ENCODE measurements around the gene MRPL55. TPM values are rescaled to one million over a fixed set of nuclear protein-coding genes. Genes with fewer than 3 reads are reported as not detected.

MRPL55 gene
- total RNA-seq, 1 donor from 2014 or later, result 38.1 TPM

GRCh38 chr1:228152918-228153258, 43.8 kb upstream of the MRPL55 start:
- Histone ChIP-seq H3K9ac (ENCODE audit: low read depth in 1 of 3, low read length in 3 of 3) (no peak overlapping the region), H3K9me3 (ENCODE audit: control insufficient read depth in 3 of 3, low read length in 3 of 3) (no peaks in the 10 kb centered on the region), H3K4me3 (ENCODE audit: low read length in 3 of 3) (no peak overlapping the region), H3K27me3 (ENCODE audit: control insufficient read depth in 3 of 3, insufficient read depth in 3 of 3, low read length in 3 of 3) (peaks cover 8 to 12% (median 10%) of the 10 kb centered on the region in 3 donors), H3K27ac (ENCODE audit: low read depth, low read length) (no peak overlapping the region), H3K36me3 (ENCODE audit: control insufficient read depth in 3 of 3, insufficient read depth in 3 of 3, low read length in 3 of 3) (peaks cover 0 to 7% (median 3%) of the 10 kb centered on the region in 3 donors), H3K4me1 (ENCODE audit: control insufficient read depth in 3 of 3, insufficient read depth in 3 of 3, low read length in 3 of 3) (peaks cover 19 to 31% (median 29%) of the 10 kb centered on the region in 3 donors)

GRCh38 chr1:228152097-228152917, 43.2 kb upstream of the MRPL55 start:
- Histone ChIP-seq H3K9me3 (ENCODE audit: control insufficient read depth in 3 of 3, low read length in 3 of 3) (no peaks in the 10 kb centered on the region), H3K4me1 (ENCODE audit: control insufficient read depth in 3 of 3, insufficient read depth in 3 of 3, low read length in 3 of 3) (peaks cover 19 to 31% (median 29%) of the 10 kb centered on the region in 3 donors), H3K27ac (ENCODE audit: low read depth, low read length) (no peak overlapping the region), H3K4me3 (ENCODE audit: low read length in 3 of 3) (no peak overlapping the region), H3K9ac (ENCODE audit: low read depth in 1 of 3, low read length in 3 of 3) (no peak overlapping the region), H3K27me3 (ENCODE audit: control insufficient read depth in 3 of 3, insufficient read depth in 3 of 3, low read length in 3 of 3) (peaks cover 3 to 8% (median 6%) of the 10 kb centered on the region in 3 donors), H3K36me3 (ENCODE audit: control insufficient read depth in 3 of 3, insufficient read depth in 3 of 3, low read length in 3 of 3) (peaks cover 4 to 12% (median 6%) of the 10 kb centered on the region in 3 donors)

GRCh38 chr1:228151180-228151925, 42.3 kb upstream of the MRPL55 start:
- no peaks in the 10 kb centered on the region for H3K9me3 ChIP-seq (ENCODE audit: control insufficient read depth in 3 of 3, low read length in 3 of 3)
- no peak overlapping the region for H3K4me3 ChIP-seq (ENCODE audit: low read length in 3 of 3)
- H3K36me3 ChIP-seq (ENCODE audit: control insufficient read depth in 3 of 3, insufficient read depth in 3 of 3, low read length in 3 of 3), result peaks cover 13 to 21% (median 15%) of the 10 kb centered on the region in 3 donors
- H3K4me1 ChIP-seq (ENCODE audit: control insufficient read depth in 3 of 3, insufficient read depth in 3 of 3, low read length in 3 of 3), result peaks cover 19 to 31% (median 29%) of the 10 kb centered on the region in 3 donors
- peak overlapping the region; percentile 20 to 62 (median 34) for H3K9ac ChIP-seq (ENCODE audit: low read depth in 1 of 3, low read length in 3 of 3)
- H3K27me3 ChIP-seq (ENCODE audit: control insufficient read depth in 3 of 3, insufficient read depth in 3 of 3, low read length in 3 of 3), result peaks cover 0 to 6% (median 0%) of the 10 kb centered on the region in 3 donors
- H3K27ac ChIP-seq (ENCODE audit: low read depth, low read length), result peak overlapping the region; percentile 47

GRCh38 chr1:228150461-228151179, 41.5 kb upstream of the MRPL55 start:
- Histone ChIP-seq H3K27me3 (ENCODE audit: control insufficient read depth in 3 of 3, insufficient read depth in 3 of 3, low read length in 3 of 3) (no peaks in the 10 kb centered on the region), H3K27ac (ENCODE audit: low read depth, low read length) (peak overlapping the region; percentile 47), H3K4me3 (ENCODE audit: low read length in 3 of 3) (no peak overlapping the region), H3K9ac (ENCODE audit: low read depth in 1 of 3, low read length in 3 of 3) (peak overlapping the region; percentile 20 to 62 (median 34)), H3K9me3 (ENCODE audit: control insufficient read depth in 3 of 3, low read length in 3 of 3) (no peaks in the 10 kb centered on the region), H3K36me3 (ENCODE audit: control insufficient read depth in 3 of 3, insufficient read depth in 3 of 3, low read length in 3 of 3) (peaks cover 17 to 26% (median 20%) of the 10 kb centered on the region in 3 donors), H3K4me1 (ENCODE audit: control insufficient read depth in 3 of 3, insufficient read depth in 3 of 3, low read length in 3 of 3) (peaks cover 19 to 31% (median 29%) of the 10 kb centered on the region in 3 donors)

- peak overlapping the region in 2 of 3 donors; percentile 34 to 62 for H3K9ac ChIP-seq (ENCODE audit: low read depth in 1 of 3, low read length in 3 of 3)
- H3K27ac ChIP-seq (ENCODE audit: low read depth, low read length), result peak overlapping the region; percentile 47
- no peaks in the 10 kb centered on the region for H3K9me3 ChIP-seq (ENCODE audit: control insufficient read depth in 3 of 3, low read length in 3 of 3)
- peak overlapping the region in 1 of 3 donors; percentile 35 for H3K4me3 ChIP-seq (ENCODE audit: low read length in 3 of 3)
- peaks cover 20 to 29% (median 23%) of the 10 kb centered on the region in 3 donors for H3K36me3 ChIP-seq (ENCODE audit: control insufficient read depth in 3 of 3, insufficient read depth in 3 of 3, low read length in 3 of 3)
- H3K27me3 ChIP-seq (ENCODE audit: control insufficient read depth in 3 of 3, insufficient read depth in 3 of 3, low read length in 3 of 3), result no peaks in the 10 kb centered on the region
- H3K4me1 ChIP-seq (ENCODE audit: control insufficient read depth in 3 of 3, insufficient read depth in 3 of 3, low read length in 3 of 3), result peaks cover 19 to 34% (median 29%) of the 10 kb centered on the region in 3 donors
These were observed 41.0 kb upstream of the MRPL55 start for GRCh38 chr1:228150120-228150460.

GRCh38 chr1:228149406-228150119, 40.5 kb upstream of the MRPL55 start, which contains the start of gene GJC2:
TSS of gene GJC2 (plus strand) at chr1:228149930. CDS start at chr1:228157759, 7,829 bp downstream.
- Histone ChIP-seq H3K4me1 (ENCODE audit: control insufficient read depth in 3 of 3, insufficient read depth in 3 of 3, low read length in 3 of 3) (peaks cover 19 to 36% (median 29%) of the 10 kb centered on the region in 3 donors), H3K9me3 (ENCODE audit: control insufficient read depth in 3 of 3, low read length in 3 of 3) (no peaks in the 10 kb centered on the region), H3K9ac (ENCODE audit: low read depth in 1 of 3, low read length in 3 of 3) (peak within 1 kb of the TSS in 2 of 3 donors; percentile 45 to 62), H3K36me3 (ENCODE audit: control insufficient read depth in 3 of 3, insufficient read depth in 3 of 3, low read length in 3 of 3) (peaks cover 20 to 29% (median 23%) of the 10 kb centered on the region in 3 donors), H3K27ac (ENCODE audit: low read depth, low read length) (peak within 1 kb of the TSS; percentile 54), H3K27me3 (ENCODE audit: control insufficient read depth in 3 of 3, insufficient read depth in 3 of 3, low read length in 3 of 3) (no peaks in the 10 kb centered on the region), H3K4me3 (ENCODE audit: low read length in 3 of 3) (peak within 1 kb of the TSS in 1 of 3 donors; percentile 35)

GRCh38 chr1:228148935-228149405, 39.9 kb upstream of the MRPL55 start:
- H3K4me1 ChIP-seq (ENCODE audit: control insufficient read depth in 3 of 3, insufficient read depth in 3 of 3, low read length in 3 of 3), result peaks cover 23 to 42% (median 35%) of the 10 kb centered on the region in 3 donors
- no peaks in the 10 kb centered on the region for H3K27me3 ChIP-seq (ENCODE audit: control insufficient read depth in 3 of 3, insufficient read depth in 3 of 3, low read length in 3 of 3)
- peak overlapping the region; percentile 54 for H3K27ac ChIP-seq (ENCODE audit: low read depth, low read length)
- H3K36me3 ChIP-seq (ENCODE audit: control insufficient read depth in 3 of 3, insufficient read depth in 3 of 3, low read length in 3 of 3), result peaks cover 20 to 29% (median 23%) of the 10 kb centered on the region in 3 donors
- H3K9ac ChIP-seq (ENCODE audit: low read depth in 1 of 3, low read length in 3 of 3), result peak overlapping the region in 1 of 3 donors; percentile 33
- H3K4me3 ChIP-seq (ENCODE audit: low read length in 3 of 3), result no peak overlapping the region
- H3K9me3 ChIP-seq (ENCODE audit: control insufficient read depth in 3 of 3, low read length in 3 of 3), result no peaks in the 10 kb centered on the region

- Histone ChIP-seq H3K4me1 (ENCODE audit: control insufficient read depth in 3 of 3, insufficient read depth in 3 of 3, low read length in 3 of 3) (peaks cover 29 to 48% (median 42%) of the 10 kb centered on the region in 3 donors), H3K27ac (ENCODE audit: low read depth, low read length) (peak overlapping the region; percentile 54), H3K36me3 (ENCODE audit: control insufficient read depth in 3 of 3, insufficient read depth in 3 of 3, low read length in 3 of 3) (peaks cover 20 to 29% (median 23%) of the 10 kb centered on the region in 3 donors)
These were observed 39.2 kb upstream of the MRPL55 start for GRCh38 chr1:228148196-228148861.

More at GRCh38 chr1:228148196-228148861, 39.2 kb upstream of the MRPL55 start:
- Histone ChIP-seq H3K9me3 (ENCODE audit: control insufficient read depth in 3 of 3, low read length in 3 of 3) (no peaks in the 10 kb centered on the region), H3K4me3 (ENCODE audit: low read length in 3 of 3) (no peak overlapping the region), H3K27me3 (ENCODE audit: control insufficient read depth in 3 of 3, insufficient read depth in 3 of 3, low read length in 3 of 3) (no peaks in the 10 kb centered on the region), H3K9ac (ENCODE audit: low read depth in 1 of 3, low read length in 3 of 3) (peak overlapping the region in 1 of 3 donors; percentile 33)

Measured in skeletal muscle tissue (tissue), 4 donors.